ENCODE data around the gene OR10G4.
"Not testable (repeated sequence)": the region's sequence is repeated elsewhere in the genome, so short reads cannot be mapped to it uniquely, and the experiment has no call there.

The OR10G4 gene, protein sequence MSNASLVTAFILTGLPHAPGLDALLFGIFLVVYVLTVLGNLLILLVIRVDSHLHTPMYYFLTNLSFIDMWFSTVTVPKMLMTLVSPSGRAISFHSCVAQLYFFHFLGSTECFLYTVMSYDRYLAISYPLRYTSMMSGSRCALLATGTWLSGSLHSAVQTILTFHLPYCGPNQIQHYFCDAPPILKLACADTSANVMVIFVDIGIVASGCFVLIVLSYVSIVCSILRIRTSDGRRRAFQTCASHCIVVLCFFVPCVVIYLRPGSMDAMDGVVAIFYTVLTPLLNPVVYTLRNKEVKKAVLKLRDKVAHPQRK

DNA sequence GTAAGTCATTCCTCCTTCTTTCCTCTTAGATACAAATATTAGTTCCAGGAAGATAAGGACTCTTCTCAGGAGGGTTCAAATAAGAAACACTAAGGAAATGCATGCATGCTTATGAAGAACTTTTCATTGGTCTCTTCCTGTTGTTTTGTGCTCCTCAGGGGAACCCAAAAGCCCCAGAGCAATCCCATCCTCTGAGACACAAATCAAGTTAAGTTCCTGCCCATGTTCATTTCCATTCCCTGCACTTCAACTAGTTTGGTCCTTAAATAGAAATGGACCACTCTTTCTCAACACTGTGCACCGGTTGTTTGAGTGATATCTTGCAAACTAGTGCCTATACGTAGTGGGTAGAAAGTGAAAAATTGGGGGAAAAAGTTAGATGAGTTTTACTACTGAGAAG lies at the start of gene OR10G4:
Gene OR10G4 (plus strand): TSS at position 301 of the 400 bp plus-strand sequence. CDS start 2,578 bp downstream, outside the sequence.
- DNase-seq = no peak

- DNase-seq = no peak
Measured at GRCh38 chr11:123973816-123974215, 39.0 kb upstream of the OR10G4 start.

DNA sequence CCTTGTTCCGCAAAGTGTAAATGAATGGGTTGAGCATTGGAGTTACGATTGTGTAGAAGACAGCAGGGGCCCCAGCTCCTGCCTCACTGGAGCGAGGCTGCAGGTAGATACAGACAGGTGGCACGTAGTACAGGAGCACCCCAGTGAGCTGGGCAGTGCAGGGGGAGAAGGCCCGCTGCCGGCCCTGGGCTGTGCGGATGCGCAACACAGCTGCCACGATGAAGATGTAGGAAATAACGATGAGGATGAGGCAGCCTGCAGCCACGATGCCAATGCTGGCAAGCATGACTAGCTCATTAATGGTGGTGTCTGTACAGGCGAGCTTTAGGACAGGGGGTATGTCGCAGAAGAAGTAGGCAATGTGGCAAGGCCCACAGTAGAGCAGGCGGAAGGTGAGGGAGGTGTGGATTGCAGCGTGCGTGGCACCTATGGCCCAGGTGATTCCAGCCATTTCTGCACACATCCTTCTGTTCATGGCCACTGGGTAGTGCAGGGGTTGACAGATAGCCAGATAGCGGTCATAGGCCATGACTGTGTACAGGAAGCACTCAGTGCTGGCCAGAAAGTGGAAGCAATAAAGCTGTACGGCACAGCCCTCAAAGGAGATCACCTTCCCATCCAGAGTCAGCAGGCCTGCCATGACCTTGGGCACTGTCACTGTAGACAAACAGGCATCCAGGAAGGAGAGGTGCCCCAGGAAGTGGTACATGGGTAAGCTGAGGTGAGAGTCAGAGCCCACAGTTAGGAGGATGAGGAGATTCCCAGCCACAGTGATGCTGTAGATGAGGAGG lies 35.8 kb upstream of the OR10G4 start:
- no peak for DNase-seq

- no peak for DNase-seq
Measured at GRCh38 chr11:123977731-123978347, 35.0 kb upstream of the OR10G4 start, which contains the start of gene OR10S1. Gene OR10S1, minus strand, starts transcription at chr11:123977781. Its CDS starts 117 bp downstream, at chr11:123977664.

DNA sequence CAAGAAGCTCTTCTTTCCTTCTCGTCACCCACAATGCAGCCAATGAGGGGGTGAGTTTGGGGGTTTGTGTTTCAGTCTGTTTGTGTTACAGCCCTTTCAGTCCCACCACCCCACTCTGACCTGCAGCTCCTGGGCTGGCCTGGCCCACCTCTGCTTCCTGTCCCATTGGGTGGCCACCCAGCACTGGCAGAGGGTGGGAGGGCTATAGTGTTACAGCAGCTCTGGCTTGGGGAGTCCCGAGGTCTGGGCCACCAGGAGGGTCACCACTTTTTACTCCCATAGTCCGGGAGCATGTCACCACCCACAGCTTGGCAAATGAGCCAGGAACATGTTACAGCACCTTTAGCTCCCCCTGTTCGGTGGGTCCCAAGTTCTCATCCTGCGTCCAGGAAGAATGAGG lies 33.5 kb upstream of the OR10G4 start:
- no peak for DNase-seq

DNA sequence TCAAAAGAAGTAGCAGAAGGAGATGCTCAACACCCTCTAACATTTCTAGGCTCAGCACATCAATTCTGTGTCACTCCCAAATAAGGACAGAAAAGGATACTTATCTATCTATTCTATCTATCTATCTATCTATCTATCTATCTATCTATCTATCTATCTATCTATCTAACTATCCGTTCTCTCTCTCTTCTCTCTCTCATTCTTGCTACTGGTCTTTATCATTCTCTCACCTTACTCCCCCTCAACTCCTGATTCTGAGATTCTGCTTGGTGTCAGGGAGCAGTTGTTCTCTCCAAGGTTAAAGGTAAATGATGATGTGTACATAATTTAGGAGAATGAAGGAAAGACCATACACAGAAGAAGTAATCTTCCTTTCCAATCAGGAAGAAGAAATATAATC lies 17.7 kb upstream of the OR10G4 start, which contains the start of gene OR10G6:
Gene OR10G6 (minus strand): TSS at position 43 of the 400 bp plus-strand sequence. CDS start 0 bp downstream, at position 43.
- no peak for DNase-seq

- DNase-seq = not testable (repeated sequence)
Measured at GRCh38 chr11:124015837-124016236, 3.0 kb downstream of the OR10G4 start.

DNA sequence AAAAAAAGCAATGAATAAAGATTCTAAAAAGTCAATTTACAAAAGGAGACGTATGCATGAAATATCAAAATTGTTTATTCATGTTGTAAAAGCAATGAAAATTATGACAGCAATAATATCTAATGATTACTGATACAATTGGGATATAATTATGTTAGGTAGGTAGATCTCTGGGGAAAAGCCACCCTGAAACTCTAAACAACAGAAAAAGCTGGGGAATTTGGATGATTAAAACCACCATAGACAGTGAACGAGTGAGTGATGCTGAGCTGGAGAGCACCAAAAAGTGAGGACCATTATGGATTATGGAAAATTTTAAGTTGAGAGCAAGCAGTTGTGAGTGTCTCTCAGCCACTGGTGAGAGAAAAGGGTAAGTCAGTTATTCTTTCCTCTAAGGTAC lies 13.7 kb downstream of the OR10G4 start, which contains the start of gene OR10G8:
Gene OR10G8 (plus strand): TSS at position 301 of the 400 bp plus-strand sequence. CDS start 2,825 bp downstream, outside the sequence.
- no peak for DNase-seq

GRCh38 chr11:124036666-124037065 lies 23.9 kb downstream of the OR10G4 start:
- DNase-seq = no peak

GRCh38 chr11:124039557-124039956 lies 26.8 kb downstream of the OR10G4 start:
- DNase-seq = no peak

DNA sequence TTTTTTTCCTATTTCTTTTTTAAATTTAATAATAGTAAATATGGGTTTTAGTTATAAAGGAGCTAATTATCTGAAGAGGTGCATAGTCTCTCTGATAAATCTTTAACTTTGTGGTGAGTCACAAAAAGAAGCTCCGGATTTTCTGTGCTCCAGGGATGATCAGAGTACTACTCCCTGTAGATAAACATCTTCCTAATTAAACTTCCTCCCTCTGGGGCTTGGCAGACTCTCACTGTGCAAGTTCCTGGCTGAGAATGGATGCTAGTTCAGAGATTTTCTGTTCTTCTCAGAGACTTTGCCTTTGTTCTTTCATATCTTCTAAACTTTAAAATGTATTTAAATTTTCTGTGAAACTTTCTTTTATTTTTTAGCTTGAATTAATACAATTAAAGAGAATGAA lies 28.5 kb downstream of the OR10G4 start, which contains the start of gene OR10G7:
Gene OR10G7 (minus strand): TSS at position 72 of the 400 bp plus-strand sequence. CDS start 2,324 bp downstream, outside the sequence.
- DNase-seq = no peak

- DNase-seq = no peak
Measured at GRCh38 chr11:124043420-124043819, 30.6 kb downstream of the OR10G4 start.

GRCh38 chr11:124050748-124051147 lies 38.0 kb downstream of the OR10G4 start:
- no peak for DNase-seq

DNA sequence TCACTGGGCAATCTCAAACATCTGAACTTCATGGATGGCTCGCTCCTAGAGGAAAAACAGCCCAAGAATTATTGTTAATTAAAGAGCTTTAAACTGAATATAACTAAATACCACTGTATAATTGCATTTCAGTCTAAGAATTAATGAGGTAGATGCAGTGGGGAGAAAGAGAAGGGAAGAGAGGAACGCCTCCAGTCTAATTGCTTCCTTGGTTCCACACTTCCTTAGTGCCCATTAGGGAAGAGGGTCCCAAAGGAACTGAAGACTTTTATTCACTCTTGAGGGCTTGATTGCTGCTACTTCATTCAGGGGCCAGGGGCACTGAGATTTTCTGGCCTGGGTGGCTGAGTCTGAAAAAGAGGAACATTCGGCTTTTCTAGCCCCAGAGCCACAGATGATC lies 40.2 kb downstream of the OR10G4 start:
- no peak for DNase-seq
